Tibial nerve (tissue), 4 donors: Measurements from ENCODE around the gene ZCCHC3.

Source experiments
- CTCF ChIP-seq, 5 experiments: fragments of 200-600 bp in 3 of 5; fragments of 450-650 bp in 2 of 5; sonication (generic) in 3 of 5; IDR thresholded peaks; one replicate each; pipeline ENCODE4 v1.5.1; 2016 to 2019; ENCODE audit warnings: antibody characterized with exemption in 5 of 5, mild to moderate bottlenecking in 3 of 5, moderate library complexity in 2 of 5
- EP300 ChIP-seq, 2 donors: sonication (generic); formaldehyde crosslinking; IDR thresholded peaks; one replicate each; pipeline ENCODE4 v1.6.1; 2017; ENCODE audit warnings: antibody characterized with exemption in 2 of 2, mild to moderate bottlenecking in 1 of 2

GRCh38 chr20:312067-312466 lies 14.7 kb downstream of the ZCCHC3 start:
- TF ChIP-seq CTCF (IDR thresholded peaks at IDR 0.05), result no peak
- TF ChIP-seq EP300 (IDR thresholded peaks at IDR 0.05), result no peak
